ENCODE measurements around the gene CAMK1D.

Gene CAMK1D

GRCh38 chr10:12590675-12591659, 241.6 kb downstream of the CAMK1D start:
- no peak overlapping the region for H3K4me3 ChIP-seq (ENCODE audit: low read length)
- TF ChIP-seq ZNF274 (IDR thresholded peaks at IDR 0.05; ENCODE audit: low read depth, low read length): no peak

GRCh38 chr10:12592967-12593366, 243.6 kb downstream of the CAMK1D start:
- TF ChIP-seq ZNF274 (IDR thresholded peaks at IDR 0.05; ENCODE audit: low read depth, low read length): no peak
- no peak overlapping the region for H3K4me3 ChIP-seq (ENCODE audit: low read length)

- H3K4me3 ChIP-seq (ENCODE audit: low read length): no peak overlapping the region
- TF ChIP-seq ZNF274 (IDR thresholded peaks at IDR 0.05; ENCODE audit: low read depth, low read length): no peak
Measured at GRCh38 chr10:12594448-12594944, 245.1 kb downstream of the CAMK1D start.

GRCh38 chr10:12595936-12596576, 246.7 kb downstream of the CAMK1D start:
- TF ChIP-seq ZNF274 (IDR thresholded peaks at IDR 0.05; ENCODE audit: low read depth, low read length): no peak
- H3K4me3 ChIP-seq (ENCODE audit: low read length): no peak overlapping the region

GRCh38 chr10:12597176-12597575, 247.8 kb downstream of the CAMK1D start:
- no peak for TF ChIP-seq ZNF274 (IDR thresholded peaks at IDR 0.05; ENCODE audit: low read depth, low read length)

GRCh38 chr10:12597788-12598765, 248.7 kb downstream of the CAMK1D start:
- TF ChIP-seq ZNF274 (IDR thresholded peaks at IDR 0.05; ENCODE audit: low read depth, low read length): no peak
- H3K4me3 ChIP-seq (ENCODE audit: low read length): no peak overlapping the region

More at GRCh38 chr10:12597176-12597575, 247.8 kb downstream of the CAMK1D start:
- H3K4me3 ChIP-seq (ENCODE audit: low read length): no peak overlapping the region

GRCh38 chr10:12600652-12601051, 251.3 kb downstream of the CAMK1D start:
- TF ChIP-seq ZNF274 (IDR thresholded peaks at IDR 0.05; ENCODE audit: low read depth, low read length): no peak
- no peak overlapping the region for H3K4me3 ChIP-seq (ENCODE audit: low read length)

- H3K4me3 ChIP-seq (ENCODE audit: low read length): no peak overlapping the region
- TF ChIP-seq ZNF274 (IDR thresholded peaks at IDR 0.05; ENCODE audit: low read depth, low read length): no peak
Measured at GRCh38 chr10:12602521-12602920, 253.2 kb downstream of the CAMK1D start.

GRCh38 chr10:12603766-12604470, 254.6 kb downstream of the CAMK1D start:
- no peak for TF ChIP-seq ZNF274 (IDR thresholded peaks at IDR 0.05; ENCODE audit: low read depth, low read length)
- H3K4me3 ChIP-seq (ENCODE audit: low read length): no peak overlapping the region

GRCh38 chr10:12605580-12606405, 256.4 kb downstream of the CAMK1D start:
- peak overlapping the region; percentile 33; the same call in 1 of the 2 replicates for H3K4me3 ChIP-seq (ENCODE audit: low read length)
- no peak for TF ChIP-seq ZNF274 (IDR thresholded peaks at IDR 0.05; ENCODE audit: low read depth, low read length)

GRCh38 chr10:12606461-12606860, 257.1 kb downstream of the CAMK1D start:
- peak overlapping the region; percentile 33; the same call in 1 of the 2 replicates for H3K4me3 ChIP-seq (ENCODE audit: low read length)
- no peak for TF ChIP-seq ZNF274 (IDR thresholded peaks at IDR 0.05; ENCODE audit: low read depth, low read length)

- H3K4me3 ChIP-seq (ENCODE audit: low read length): no peak overlapping the region
- no peak for TF ChIP-seq ZNF274 (IDR thresholded peaks at IDR 0.05; ENCODE audit: low read depth, low read length)
Measured at GRCh38 chr10:12608761-12609160, 259.4 kb downstream of the CAMK1D start.

Data from GM08714 (cell line).